A549 (cell line): ENCODE measurements around the gene SLC25A18.

Source experiments
- CBX2 ChIP-seq: fragments of 200-600 bp; sonication (generic); IDR thresholded peaks from 2 replicates; pipeline ENCODE4 v1.6.1; 2016; ENCODE audit warnings: low read depth, mild to moderate bottlenecking, borderline replicate concordance
- FOSL2 ChIP-seq, 2 experiments: fragments of 450-650 bp in 1 of 2; fragments of >200 bp in 1 of 2; sonication (Bioruptor Twin) in 1 of 2; formaldehyde crosslinking; IDR thresholded peaks; 2 replicates each; pipeline versions ENCODE4 v1.5.0 to v1.6.1; 2016 to 2020; ENCODE audit warnings: mild to moderate bottlenecking in 1 of 2, moderate library complexity in 1 of 2
- PBX3 ChIP-seq: IDR thresholded peaks from 2 replicates; pipeline ENCODE4 v1.6.1; 2012
- POLR2A ChIP-seq: IDR thresholded peaks from 2 replicates; pipeline ENCODE4 v1.6.1; 2012; ENCODE audit warnings: mild to moderate bottlenecking, low read length
- TF ChIP-seq, protein P1 (sequence below): fragments of >200 bp; sonication (Bioruptor Twin); formaldehyde crosslinking; IDR thresholded peaks from 3 replicates; pipeline ENCODE4 v1.5.1; 2016

GRCh38 chr22:17638182-17638431 lies 74.8 kb downstream of the SLC25A18 start:
- TF ChIP-seq CBX2, result no peak
- TF ChIP-seq, protein P1, sequence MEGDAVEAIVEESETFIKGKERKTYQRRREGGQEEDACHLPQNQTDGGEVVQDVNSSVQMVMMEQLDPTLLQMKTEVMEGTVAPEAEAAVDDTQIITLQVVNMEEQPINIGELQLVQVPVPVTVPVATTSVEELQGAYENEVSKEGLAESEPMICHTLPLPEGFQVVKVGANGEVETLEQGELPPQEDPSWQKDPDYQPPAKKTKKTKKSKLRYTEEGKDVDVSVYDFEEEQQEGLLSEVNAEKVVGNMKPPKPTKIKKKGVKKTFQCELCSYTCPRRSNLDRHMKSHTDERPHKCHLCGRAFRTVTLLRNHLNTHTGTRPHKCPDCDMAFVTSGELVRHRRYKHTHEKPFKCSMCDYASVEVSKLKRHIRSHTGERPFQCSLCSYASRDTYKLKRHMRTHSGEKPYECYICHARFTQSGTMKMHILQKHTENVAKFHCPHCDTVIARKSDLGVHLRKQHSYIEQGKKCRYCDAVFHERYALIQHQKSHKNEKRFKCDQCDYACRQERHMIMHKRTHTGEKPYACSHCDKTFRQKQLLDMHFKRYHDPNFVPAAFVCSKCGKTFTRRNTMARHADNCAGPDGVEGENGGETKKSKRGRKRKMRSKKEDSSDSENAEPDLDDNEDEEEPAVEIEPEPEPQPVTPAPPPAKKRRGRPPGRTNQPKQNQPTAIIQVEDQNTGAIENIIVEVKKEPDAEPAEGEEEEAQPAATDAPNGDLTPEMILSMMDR, result no peak
- no peak for TF ChIP-seq POLR2A
- no peak for TF ChIP-seq FOSL2 (IDR thresholded peaks at IDR 0.05)
- TF ChIP-seq FOSL2 (CRISPR knock-in tag; IDR thresholded peaks at IDR 0.05), result no peak
- no peak for TF ChIP-seq PBX3
